SHP77 treated with DMSO at 0.1 percent for 48 hours (cell line): ENCODE results near the gene DRC1.
"Not testable (repeated sequence)": the region's sequence is repeated elsewhere in the genome, so short reads cannot be mapped to it uniquely, and the experiment has no call there.

Source experiments
- DNase-seq: peaks from one replicate; lab custom pipeline; 2025; lab: John Stamatoyannopoulos, UW

DRC1 gene

GRCh38 chr2:26401739-26402541, at the start of gene DRC1:
Gene DRC1, plus strand, starts transcription at chr2:26401920. Its CDS starts 70 bp downstream, at chr2:26401990.
- peak; percentile 63 for DNase-seq

DNA sequence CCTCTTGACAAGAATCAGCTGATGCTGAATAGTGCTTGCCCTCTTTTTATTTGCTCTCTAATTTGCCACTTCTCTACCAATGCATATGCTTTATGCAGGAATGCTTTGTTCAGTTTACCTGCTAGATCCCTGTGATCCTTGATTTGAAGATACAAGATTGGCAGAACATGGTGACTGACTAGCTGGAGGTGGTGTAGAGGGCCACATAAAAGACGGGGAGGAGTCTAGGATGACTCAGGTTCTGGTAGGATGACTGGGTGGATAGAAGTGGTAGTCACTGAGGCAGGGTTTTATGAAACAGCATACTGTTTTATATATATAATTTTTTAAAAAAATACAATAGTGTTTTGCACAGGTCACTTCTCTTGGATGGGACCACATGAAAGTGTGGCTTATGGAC, 48.8 kb upstream of the DRC1 start:
- no peak for DNase-seq

GRCh38 chr2:26354469-26354868, 47.3 kb upstream of the DRC1 start:
- DNase-seq, result not testable (repeated sequence)

GRCh38 chr2:26355038-26355995, 46.4 kb upstream of the DRC1 start:
- DNase-seq, result no peak

DNA sequence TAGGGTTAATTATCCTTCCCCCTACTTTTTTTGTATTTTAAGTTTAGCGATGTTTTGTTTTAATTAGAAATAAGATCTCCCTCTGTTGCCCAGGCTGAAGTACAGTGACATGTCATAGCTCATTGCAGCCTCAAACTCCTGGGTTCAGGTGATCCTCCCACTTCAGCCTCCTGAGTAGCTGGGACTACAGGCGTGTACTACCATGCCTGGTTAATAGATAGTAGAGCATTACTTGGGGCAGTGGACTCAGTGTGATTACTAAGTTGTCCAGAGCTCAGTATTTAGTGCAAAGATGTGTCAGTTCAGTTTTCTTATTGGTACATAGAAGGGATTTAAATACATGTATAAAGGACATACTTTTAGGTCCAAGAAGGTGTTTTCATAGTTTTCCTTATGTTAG, 45.6 kb upstream of the DRC1 start:
- no peak for DNase-seq

GRCh38 chr2:26356771-26357170, 44.9 kb upstream of the DRC1 start:
- no peak for DNase-seq

DNA sequence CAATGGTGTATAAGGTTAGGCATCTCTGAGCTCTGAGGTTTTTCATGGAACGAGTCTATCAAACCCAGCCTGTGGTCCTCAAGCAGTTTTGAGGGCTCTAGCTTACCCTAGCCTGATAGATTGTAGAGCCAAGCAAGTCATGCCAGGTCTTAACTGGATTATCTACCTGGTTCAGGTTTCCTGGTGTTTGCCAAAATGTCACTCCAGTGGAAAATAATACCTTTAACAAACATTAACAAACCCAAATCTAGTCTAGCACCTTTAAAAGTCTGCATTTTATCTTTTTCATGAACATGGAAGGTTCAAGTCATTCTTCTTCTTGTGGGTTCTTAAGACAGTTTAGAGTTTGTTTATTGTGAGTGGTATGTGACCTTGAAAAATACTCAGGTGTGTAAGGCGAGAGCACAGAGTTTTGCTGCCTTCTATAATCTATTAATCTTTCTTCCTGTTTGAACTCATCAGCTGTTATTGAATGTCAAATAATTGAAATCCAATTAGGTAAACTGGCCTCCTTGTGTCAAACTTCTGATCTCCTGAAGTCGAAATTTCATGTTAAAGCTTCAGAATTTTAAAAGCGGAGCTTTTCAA, 41.7 kb upstream of the DRC1 start:
- DNase-seq, result no peak

GRCh38 chr2:26363323-26363722, 38.4 kb upstream of the DRC1 start:
- no peak for DNase-seq

DNA sequence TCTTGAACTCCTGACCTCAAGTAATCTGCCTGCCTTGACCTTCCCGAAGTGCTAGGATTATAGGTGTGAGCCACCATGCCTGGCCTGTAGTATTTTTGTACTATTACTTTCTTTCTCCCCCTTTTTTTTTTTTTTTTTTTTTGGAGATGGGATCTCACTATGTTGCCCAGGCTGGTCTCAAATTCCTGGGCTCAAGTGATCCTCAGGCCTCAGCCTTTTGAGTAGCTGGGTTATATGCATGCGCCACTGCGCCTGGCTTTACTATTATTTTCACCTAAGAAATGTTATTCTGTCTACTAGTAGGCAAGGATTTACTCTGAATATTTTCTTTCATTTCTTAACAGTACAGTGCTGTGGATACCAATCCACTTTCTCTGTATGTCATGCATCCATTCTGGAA, 37.8 kb upstream of the DRC1 start:
- no peak for DNase-seq

- no peak for DNase-seq
These were observed 37.1 kb upstream of the DRC1 start for GRCh38 chr2:26364669-26365068.

GRCh38 chr2:26366957-26367356, 34.8 kb upstream of the DRC1 start:
- DNase-seq, result no peak

- not testable (repeated sequence) for DNase-seq
These were observed 32.1 kb upstream of the DRC1 start for GRCh38 chr2:26369664-26370063.

- DNase-seq, result not testable (repeated sequence)
These were observed 30.8 kb upstream of the DRC1 start for GRCh38 chr2:26370909-26371308.

GRCh38 chr2:26376799-26377198, 24.9 kb upstream of the DRC1 start:
- no peak for DNase-seq

- no peak for DNase-seq
These were observed 21.4 kb upstream of the DRC1 start for GRCh38 chr2:26380281-26380680.

DNA sequence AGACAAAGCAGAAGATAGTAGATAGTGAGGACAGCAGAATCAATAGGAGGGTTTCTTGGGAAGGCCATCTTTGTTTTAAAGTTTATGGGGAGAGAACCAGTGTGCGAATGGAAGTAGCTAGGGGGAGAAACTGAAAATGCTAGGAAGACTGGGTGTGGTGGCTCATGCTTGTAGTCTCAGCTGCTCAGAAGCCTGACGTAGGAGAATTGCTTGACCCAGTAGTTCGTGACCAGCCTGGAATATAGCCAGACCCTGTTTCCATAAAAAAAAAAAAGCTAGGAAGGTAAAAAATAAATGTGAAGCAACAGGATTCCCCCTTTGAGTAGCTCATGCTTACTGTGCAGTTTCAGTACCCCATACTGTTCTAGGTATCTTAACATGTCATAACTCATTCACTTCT, 19.2 kb upstream of the DRC1 start:
- no peak for DNase-seq

GRCh38 chr2:26384183-26384582, 17.5 kb upstream of the DRC1 start:
- no peak for DNase-seq

DNA sequence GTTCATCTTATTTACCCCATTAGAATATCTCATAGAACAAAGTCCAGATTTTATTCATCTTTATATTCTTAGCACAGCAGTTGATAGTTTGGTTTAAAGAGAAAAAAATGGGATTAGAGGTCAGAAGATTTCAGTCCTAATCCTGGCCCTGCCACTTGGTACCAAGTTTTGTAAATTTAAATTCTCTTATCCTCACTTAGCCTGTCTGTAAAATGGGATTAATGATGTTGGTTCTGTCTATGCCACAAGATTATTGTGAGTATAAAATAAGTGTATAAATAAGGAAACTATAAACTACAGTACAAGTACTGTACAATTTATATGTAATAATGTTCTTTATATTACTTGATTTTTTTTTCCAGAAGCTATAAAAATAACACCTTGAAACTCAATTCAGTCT, 17.1 kb upstream of the DRC1 start:
- DNase-seq, result no peak

DNA sequence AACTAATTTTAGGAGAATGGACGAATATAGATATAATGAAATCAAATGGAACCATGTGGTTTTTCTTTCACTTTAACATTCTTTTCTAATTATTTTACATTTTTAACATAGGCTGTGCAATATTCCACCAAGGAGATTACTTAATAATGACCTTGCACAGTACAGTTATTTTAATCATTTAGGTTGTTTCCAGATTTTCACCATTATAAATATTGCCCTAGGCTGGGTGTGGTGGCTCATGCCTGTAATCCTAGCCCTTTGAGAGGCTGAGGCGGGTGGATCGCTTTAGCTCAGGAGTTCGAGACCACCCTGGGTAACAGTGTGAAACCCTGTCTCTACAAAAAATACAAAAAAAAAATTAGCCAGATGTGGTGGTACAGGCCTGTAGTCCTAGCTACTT, 14.5 kb upstream of the DRC1 start:
- no peak for DNase-seq

GRCh38 chr2:26394694-26395093, 7.0 kb upstream of the DRC1 start:
- DNase-seq, result no peak

DNA sequence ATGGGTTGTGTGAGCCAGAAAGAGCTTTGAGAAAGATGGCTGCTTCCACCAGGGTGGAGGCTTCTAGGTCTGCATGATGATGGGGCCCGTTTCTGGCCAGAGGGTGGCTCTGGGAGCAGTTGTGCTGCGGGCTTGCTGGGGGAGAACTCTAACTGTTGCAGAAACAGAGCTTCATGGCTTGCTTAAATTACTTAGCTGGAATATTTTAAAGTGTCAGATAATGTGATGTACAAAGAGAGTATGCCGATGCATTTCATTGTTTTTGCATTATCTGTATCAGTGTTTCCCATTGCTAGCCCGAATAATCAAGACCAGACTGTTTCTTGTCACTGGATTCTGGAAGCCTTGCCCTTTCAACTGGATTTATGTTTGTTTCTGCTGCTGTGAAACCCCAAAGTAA, 6.3 kb upstream of the DRC1 start:
- DNase-seq, result no peak

DNA sequence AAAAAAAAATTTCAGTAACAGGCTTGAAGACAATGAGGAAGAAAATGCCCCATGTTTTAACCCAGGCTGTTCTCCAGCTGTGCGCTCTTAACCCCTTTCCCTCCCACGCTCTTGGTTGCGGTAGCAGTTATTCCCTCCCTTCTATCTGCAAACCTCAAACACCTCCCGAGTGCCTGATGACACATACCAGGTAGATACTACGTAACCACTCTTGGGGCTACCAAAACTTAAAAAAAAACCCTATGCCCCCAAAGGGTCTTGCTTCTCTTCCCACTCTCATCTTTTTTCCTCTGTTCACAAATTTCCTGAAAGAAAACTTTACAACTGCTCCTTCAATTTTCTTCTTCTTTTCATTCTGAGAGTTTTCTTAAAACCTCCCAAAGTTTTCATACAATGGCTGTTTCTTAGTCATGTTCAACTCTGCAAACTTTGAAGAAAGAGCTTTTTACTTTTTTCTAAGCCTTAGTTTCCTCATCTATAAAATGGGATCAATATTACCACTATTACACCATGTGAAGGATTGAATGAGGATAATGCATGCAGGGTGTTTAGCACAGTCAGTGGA, 4.9 kb upstream of the DRC1 start:
- no peak for DNase-seq
